HG03457 (cell line): ENCODE data around the gene ACOX2.

Experiments
- ATAC-seq: cut with Tn5 transposase; IDR thresholded peaks from one replicate; pipeline ENCODE4 v1.9.1; 2021; ENCODE audit warnings: moderate number of reproducible peaks; ENCODE audit not compliant: unreplicated experiment

ACOX2 gene

DNA sequence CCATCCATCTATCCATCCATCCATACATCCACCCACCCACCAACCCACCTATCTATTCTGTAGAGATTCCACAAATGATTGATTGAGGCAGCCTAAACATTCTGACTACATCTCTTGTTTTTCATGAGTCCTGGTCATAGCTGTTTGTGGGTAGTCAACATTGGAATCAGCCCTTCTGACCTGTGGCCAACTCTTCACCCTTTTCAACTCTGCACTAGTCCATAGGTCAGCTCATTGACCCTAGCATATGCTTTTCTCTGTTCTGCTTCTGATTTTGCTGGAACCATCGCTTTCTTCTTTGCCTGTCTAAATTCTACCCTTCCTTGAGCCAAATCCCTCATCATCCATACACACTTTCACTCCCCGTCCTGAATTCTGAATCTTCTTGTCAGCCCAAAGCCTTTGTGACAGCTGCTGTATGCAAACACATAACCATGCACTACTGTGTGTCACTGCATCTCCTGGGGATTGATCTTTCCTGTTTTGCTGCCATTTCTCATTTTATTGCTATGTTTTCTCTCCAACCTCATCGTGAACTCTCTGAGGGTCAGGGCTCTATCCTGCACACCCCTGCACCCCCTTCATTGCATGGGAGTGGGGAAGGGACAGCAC, 61.9 kb downstream of the ACOX2 start:
- ATAC-seq, result no peak

DNA sequence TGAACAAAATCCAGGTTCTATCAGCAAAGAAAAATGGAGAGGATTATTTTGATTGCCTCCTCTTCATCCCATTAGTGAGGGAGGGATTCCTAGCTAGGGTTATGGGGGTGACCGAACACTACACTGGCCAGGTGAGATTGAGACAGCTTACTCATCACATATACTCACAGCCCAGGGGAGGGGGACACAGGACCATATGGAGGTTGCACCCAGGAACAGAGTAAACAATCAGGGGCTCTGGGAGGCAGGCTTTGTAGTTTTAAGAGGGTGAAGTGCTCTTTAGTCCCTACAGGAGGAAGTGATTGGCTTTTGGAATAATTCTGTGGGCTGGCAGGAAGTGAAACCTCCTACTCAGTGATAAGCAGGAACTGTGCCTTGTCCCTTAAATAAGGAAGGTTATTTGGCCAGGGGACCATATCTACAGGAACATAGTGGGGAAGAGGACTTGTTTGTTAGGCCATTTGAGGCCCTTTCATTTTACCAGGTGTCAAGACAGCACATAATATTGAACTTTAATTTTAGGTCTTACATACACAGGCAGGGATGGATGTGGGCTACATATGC, 62.6 kb downstream of the ACOX2 start:
- no peak for ATAC-seq

DNA sequence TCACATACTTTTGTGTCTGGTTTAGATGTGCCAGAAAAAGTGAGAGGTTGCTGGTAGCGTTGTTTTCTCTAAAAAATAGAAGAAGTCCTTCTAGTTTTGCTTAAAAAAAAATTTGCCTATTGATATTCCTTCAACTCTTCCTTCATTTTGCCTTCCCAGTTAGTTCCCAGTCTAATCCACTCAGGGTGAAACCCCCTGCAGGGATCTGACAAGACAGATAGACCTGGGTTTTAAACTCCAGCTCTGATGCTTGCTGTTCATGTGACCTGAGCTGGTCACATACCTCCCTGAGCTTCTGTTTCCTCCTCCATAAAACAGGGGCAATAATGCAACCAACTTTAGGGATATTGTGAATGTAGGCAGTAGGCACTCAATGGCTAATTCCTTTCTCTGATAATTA, 63.7 kb downstream of the ACOX2 start:
- no peak for ATAC-seq

DNA sequence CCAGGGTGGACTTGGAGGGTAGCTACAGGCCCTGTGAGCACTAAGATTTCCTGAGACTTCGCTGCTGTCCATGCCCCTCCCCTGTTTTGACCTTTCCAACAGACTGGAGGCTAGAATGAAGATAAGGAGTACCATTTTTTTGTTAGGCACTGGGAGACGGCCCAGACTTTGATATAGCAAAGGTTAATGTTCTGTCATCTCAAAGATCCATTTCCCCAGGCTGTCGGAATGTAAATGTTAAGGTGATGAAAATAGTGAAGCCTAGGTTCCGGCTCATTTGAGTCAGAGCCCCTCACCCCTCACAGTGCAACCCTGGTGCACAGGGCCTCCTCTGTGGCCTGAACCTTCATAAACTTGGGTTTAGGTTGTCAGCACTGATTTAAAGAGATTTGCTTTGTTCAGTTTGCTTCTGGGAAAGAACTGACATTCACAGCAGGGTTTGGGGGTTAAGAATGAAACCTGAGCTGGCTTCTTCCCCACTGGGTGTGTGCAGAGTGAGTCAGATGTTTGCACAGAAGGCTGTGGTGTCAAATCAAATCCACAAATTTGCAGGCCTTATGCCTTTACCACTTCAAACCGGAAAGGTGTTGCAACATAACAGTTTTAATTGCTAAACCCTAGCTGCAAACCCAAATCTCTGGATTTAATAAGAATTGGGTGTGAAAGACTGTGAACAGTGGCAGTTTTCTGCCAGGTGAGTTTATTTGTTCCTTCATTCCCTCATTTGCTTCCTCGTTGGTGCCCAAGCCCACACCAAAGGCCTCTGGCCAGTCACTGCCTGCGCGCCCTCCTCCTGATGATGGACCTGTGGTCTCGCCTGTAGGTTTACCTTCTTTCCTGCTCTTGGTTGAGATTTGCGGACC, 65.7 kb downstream of the ACOX2 start:
- ATAC-seq, result no peak

DNA sequence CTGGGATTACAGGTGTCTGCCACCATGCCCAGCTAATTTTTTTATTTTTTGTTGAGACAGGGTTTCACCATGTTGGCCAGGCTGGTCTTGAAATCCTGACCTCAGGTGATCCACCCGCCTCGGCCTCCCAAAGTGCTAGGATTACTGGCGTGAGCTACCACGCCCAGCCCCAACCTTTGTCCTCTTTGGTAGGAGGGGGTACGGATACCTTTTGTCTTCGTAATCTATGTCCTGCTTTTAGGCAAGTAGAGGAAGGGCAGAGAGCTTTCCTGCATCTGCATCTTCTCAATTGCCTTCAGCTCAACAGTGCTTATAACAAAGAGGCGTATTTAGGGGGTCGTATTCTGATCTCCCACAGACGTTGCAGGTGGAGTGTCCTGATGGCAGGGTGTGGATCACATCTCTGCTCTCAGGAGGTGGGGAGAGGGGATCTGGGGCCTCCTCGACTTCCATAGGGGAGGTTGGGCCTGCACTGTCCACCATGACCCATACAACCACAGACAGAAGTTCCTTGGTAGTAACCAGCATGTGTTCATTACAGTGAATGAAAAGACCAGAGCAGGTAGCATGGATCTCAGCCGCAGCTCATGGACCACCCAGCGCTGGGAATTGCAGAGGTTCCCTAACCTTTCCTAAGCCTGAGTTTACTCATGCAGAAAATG, 66.5 kb downstream of the ACOX2 start:
- no peak for ATAC-seq

DNA sequence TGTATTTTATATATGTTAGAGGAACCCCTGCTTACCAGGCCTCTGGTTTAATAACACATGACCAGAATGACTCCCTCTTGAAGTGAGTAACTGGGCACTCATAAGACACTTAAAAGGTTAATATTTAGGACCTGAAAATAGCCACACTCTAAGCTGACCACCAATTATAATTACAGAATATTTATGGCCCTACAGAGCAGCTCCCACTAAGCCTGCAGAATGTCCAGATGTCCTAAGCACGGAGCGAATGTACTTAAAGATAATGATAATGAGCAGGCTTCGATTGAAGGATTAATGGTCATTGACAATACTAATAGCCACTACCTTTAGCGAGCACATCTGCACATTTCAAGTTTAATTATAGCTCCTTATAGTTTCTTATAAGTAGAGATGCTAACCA, 67.9 kb downstream of the ACOX2 start:
- ATAC-seq, result no peak

DNA sequence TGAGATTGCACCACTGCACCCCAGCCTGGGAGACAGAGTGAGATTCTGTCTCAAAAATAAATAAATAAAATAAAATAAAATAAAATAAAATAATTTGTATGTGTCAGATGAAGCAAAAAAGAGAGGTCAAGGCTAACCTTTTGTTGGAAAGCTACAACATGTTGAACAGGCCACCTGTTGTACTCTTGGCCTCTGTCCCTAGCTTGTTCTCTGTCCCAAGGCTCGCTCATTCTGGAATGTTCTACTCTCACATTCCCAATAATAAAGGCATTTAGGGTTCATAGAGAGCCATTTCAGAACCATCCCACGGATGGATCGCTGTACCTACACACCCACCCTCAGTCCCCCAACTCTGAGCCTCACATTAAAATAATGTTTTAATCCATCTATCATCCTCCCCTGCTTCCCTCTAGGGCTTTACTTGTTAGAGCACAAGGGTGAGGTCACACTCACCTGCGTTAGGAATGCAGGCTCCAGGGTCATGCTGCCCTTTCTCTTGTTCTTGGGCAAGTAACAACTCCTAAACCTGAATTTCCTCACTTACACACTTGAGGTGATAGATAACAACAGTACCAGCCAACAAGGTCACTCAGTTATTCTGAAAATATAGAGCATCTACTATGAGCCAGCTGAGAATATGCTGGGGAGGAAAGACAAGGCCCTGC, 70.0 kb downstream of the ACOX2 start:
- ATAC-seq, result no peak

DNA sequence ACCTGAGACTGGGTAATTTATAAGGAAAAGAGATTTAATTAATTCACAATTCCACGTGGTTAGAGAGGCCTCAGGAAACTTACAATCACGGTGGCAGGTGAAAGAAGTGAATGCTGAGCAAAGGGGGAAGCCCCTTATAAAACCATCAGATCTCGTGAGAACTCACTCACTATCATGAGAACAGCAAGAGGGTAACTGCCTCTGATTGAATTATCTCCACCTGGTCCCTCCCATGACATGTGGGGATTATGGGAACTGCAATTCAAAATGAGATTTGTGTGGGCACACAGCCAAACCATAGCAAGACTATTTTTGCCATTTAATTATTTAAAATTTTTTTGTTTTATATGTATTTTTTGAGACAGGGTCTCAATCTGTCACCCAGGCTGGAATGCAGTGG, 72.1 kb downstream of the ACOX2 start:
- no peak for ATAC-seq

DNA sequence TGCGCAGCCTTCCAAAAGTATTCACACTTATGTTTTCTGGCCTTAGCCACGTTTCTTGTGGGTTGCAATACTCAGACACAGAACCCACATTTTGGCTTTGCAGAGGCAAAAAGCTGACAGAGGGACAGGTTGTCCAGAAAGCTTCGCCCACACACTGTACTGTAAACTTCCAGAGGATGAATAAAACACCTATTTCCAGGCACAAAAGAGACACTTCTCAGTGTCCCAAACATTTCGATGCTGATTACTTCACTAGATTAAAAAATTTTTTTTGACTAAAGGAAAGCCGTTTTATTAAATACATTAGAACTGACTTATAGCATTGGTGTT, 73.1 kb downstream of the ACOX2 start:
- ATAC-seq, result no peak

DNA sequence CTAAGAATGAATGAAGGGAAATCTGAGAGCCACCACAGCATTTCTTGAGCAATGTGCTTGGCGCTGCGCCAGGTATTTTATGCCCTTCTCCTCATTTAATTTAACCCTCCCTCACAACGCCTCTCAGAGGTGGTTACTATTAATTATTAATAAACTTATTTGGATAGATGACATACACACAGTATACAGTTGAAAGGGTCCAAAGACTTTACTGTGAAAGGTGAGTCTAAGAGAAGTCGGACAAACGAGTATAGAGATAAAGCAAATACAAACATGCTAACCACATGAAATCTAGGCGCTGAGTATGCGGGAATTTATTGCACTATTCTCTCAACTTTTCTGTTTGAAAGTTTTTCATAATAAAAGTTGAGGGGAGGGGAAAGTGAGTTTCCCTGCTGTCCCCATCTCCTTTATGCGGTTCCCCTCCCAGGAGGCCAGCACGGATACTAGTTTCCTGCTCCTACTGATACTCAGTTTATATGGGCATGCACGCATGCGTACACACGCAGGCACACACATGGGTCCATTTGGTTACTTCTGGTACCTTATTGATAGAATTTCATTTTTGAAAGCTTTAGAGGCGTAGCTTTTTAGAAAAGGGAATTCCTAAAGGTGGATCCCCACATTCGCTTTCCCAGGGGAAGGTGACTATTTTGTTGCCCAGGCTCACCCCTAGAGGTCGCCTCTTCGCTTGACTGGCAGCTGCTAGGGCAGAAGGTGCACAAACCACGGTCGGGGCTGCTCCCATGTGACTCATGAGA, 73.6 kb downstream of the ACOX2 start:
- ATAC-seq, result no peak

DNA sequence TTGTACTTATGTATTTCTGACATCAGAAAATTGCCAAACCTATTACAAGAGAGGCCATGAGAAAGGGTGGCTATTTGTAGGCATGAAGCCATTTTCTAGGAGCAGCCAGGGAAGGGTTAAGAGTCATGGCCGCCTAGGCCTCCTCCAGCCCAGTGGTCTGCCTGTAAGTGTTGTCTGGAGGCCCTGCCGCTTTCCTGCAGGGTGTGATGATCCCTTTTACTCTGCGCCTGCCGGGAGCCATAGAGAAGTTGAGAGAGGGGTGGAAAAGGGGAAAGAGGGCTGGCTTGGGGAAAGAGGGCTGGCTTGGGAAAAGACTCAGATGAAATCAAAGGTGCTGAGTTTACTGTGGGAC, 74.2 kb downstream of the ACOX2 start:
- ATAC-seq, result no peak

DNA sequence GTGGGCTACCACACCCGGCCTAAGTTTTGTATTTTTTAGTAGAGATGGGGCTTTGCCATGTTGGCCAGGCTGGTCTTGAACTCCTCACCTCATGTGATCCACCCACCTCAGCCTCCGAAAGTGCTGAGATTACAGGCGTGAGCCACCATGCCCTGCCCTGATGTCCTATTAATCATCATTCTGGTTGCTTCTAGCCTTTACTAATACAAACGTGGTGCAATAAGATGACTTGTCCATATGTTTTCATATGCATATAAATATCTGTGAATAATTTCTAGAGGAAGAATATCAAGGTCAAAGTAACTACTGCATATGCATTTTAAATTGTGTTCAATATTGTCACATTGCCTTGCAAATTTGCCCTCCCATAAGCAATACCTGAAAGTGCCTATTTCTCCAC, 77.8 kb downstream of the ACOX2 start:
- no peak for ATAC-seq
